Neuron (in vitro differentiated cells): ENCODE measurements around the gene REEP3.
A peak's percentile ranks its signal among the peaks of the same experiment; 100 is the strongest.
"Not testable (repeated sequence)": the region's sequence is repeated elsewhere in the genome, so short reads cannot be mapped to it uniquely, and the experiment has no call there.

Experiments used
- H2AFZ ChIP-seq: one replicate; pipeline ENCODE4 v1.6.1; 2013; ENCODE audit warnings: low read depth, mild to moderate bottlenecking, inconsistent platforms, low read length, moderate library complexity
- H3K27me3 ChIP-seq: one replicate; pipeline ENCODE4 v1.6.1; 2013; ENCODE audit warnings: low read length; ENCODE audit not compliant: insufficient read depth
- H3K36me3 ChIP-seq: one replicate; pipeline ENCODE4 v1.6.1; 2013; ENCODE audit warnings: low read length; ENCODE audit not compliant: insufficient read depth
- H3K4me1 ChIP-seq: one replicate; pipeline ENCODE4 v1.6.1; 2013; ENCODE audit warnings: low read length; ENCODE audit not compliant: insufficient read depth
- H3K4me3 ChIP-seq: 2 replicates; pipeline ENCODE4 v1.5.1; 2013; ENCODE audit warnings: mild to moderate bottlenecking, low read length, moderate library complexity
- H3K9me3 ChIP-seq: one replicate; pipeline ENCODE4 v1.6.1; 2013; ENCODE audit warnings: low read length

Gene REEP3, protein sequence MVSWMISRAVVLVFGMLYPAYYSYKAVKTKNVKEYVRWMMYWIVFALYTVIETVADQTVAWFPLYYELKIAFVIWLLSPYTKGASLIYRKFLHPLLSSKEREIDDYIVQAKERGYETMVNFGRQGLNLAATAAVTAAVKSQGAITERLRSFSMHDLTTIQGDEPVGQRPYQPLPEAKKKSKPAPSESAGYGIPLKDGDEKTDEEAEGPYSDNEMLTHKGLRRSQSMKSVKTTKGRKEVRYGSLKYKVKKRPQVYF

DNA sequence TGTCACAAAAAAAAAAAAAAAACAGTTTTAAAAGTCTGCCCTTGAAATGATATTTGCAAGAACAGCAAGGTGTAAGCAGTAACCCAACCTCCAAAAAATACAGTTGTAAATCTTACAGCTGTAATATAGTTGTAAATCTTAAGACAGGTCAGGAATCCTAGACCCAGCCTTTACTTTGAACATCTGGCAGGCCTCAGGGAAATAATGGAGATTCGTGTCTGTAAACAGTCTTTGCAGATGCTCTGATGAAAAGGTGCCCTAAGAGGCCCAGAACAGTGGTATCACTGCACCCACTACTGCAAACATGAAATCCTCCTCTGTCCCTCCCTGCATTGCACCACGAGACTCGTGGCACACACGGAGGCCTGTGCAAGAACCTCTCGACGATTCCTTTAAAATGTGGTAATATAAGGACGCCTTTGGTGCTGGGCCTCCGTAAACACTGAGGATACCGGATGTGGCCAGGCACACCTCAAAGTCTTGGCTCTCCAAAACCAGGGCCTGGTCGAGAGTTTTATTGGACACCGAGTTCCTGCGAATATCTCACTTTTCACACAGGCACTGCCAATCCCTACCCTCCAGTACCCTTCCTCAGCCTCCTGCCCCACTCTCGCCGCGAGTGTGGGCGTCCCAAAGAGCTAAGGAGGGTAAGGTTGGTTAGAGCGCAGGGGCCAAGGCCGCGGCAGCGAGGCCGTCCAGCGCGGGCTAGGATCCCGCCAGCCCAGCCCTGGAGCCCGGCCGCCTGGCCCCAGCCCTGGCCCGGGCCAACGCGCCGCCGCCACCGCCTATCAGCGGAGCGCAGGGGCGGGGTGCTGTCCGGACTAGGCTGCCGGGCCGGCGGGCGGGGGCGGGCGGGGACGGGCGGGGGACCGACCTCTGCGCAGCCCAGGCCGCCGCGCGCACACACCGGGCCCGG, at the start of gene REEP3:
Gene REEP3 (plus strand): TSS at position 902 of the 916 bp plus-strand sequence. CDS start 145 bp downstream, outside the sequence.
- H3K4me3 ChIP-seq = peak within 1 kb of the TSS; percentile 89
- H2AFZ ChIP-seq = peak within 1 kb of the TSS; percentile 90
- H3K36me3 ChIP-seq = peaks cover 2% of the 10 kb centered on the region
- H3K4me1 ChIP-seq = peaks cover 7% of the 10 kb centered on the region
- H3K9me3 ChIP-seq = peaks cover 5% of the 10 kb centered on the region
- no peaks in the 10 kb centered on the region for H3K27me3 ChIP-seq

DNA sequence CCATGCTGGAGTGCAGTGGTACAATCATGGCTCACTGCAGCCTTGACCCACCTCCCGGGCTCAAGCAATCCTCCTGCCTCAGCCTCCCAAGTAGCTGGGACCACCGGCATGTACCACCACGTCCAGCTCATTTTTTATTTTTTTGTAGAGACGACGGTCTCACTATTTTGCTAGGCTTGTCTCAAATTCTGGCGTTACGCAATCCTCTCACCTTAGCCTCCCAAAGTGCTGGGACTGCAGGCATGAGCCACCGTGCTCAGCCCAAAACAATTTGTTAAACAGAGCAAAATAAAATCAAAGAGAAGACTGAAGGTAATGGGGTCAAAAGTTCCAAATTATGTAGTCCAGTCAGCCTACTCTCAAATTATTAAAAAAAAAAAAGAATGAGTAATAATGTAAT, 46.7 kb upstream of the REEP3 start:
- no peaks in the 10 kb centered on the region for H3K36me3 ChIP-seq
- H2AFZ ChIP-seq = no peak overlapping the region
- no peaks in the 10 kb centered on the region for H3K4me1 ChIP-seq
- no peaks in the 10 kb centered on the region for H3K27me3 ChIP-seq
- peaks cover 5% of the 10 kb centered on the region for H3K9me3 ChIP-seq
- H3K4me3 ChIP-seq = no peak overlapping the region

DNA sequence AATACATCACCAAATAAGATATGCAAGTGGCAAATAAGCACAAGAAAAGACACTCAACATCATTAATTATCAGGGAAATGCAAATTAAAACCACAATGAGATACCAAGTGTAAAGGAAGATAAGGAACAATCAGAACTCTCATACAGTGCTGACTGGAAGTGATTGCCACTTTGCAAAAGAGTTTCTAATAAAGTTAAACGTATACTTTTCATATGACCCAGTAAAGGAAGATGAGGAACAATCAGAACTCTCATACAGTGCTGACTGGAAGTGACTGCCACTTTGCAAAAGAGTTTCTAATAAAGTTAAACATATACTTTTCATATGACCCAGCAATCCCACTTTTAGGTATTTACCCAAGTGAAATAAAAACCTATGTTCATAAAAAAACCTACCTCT, 43.3 kb upstream of the REEP3 start:
- Histone ChIP-seq H3K9me3 (peaks cover 5% of the 10 kb centered on the region), H3K36me3 (no peaks in the 10 kb centered on the region), H3K27me3 (no peaks in the 10 kb centered on the region), H3K4me1 (no peaks in the 10 kb centered on the region), H2AFZ (no peak overlapping the region), H3K4me3 (no peak overlapping the region)

DNA sequence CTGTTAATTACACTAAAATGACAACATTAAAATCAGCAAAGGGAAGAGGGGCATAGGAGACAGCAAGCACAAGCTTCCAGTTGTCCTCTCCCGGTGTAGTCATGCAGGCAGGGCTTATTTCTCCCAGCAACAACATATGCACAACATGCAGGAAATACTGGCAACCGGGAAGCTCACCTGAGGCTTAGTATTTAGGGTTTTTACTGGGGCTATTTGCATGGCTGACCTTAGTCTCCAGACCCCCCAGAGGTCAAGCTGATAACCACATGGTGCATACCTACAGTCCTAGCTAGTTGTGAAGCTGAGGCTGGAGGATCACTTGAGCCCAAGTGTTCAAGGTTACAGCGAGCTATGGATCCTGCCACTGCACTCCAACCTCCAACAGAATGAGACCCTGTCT, 42.6 kb upstream of the REEP3 start:
- Histone ChIP-seq H3K4me1 (no peaks in the 10 kb centered on the region), H2AFZ (no peak overlapping the region), H3K36me3 (no peaks in the 10 kb centered on the region), H3K27me3 (no peaks in the 10 kb centered on the region), H3K4me3 (no peak overlapping the region), H3K9me3 (peaks cover 5% of the 10 kb centered on the region)

DNA sequence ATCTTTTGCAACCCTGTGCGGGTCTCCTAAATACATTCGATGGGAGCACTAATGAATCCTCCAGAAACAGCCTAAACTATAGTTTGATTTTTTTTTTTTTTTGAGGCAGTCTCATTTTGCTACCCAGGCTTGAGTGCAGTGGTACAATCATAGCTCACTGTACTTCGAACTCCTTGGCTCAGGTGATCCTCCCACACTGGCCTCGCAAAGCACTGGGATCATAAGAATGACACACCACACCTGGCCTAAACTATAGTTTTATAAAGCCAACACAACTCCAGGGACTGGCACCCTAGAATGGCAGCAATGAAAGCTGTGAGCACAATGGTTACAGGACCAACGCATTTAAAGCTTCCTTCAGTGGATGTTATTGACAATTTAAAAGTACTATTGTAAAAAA, 41.0 kb upstream of the REEP3 start:
- Histone ChIP-seq H3K4me1 (peaks cover 7% of the 10 kb centered on the region), H3K4me3 (no peak overlapping the region), H3K36me3 (no peaks in the 10 kb centered on the region), H3K27me3 (no peaks in the 10 kb centered on the region), H2AFZ (no peak overlapping the region), H3K9me3 (peaks cover 5% of the 10 kb centered on the region)

DNA sequence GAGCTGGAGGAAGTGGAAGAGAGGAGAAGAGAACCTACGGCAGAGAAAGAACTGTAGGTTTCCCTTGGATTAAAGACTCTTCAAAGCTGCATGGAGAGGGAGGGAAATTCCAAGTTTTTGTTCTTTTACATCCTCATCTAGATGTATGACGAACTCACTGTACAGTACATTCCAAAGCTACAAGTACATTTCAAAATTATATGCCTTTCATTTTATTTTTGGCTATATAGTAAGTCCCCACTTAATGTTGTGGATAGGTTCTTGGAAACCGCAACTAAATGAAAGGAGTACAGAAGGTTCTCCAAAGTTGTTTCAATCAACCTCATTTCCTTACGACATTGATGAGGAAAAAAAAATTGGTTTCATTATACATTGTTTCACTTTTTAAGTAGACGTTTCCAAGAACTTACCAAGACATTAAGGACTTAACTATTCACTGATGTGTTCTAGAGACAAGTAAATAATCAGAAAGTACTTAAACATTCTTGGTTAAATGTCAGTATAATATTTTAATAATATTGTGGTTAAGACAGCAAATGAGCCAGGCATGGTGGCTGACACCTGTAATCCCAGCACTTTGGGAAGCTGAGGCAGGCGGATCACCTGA, 39.3 kb upstream of the REEP3 start:
- H3K4me3 ChIP-seq = no peak overlapping the region
- no peaks in the 10 kb centered on the region for H3K27me3 ChIP-seq
- no peak overlapping the region for H2AFZ ChIP-seq
- no peaks in the 10 kb centered on the region for H3K9me3 ChIP-seq
- no peaks in the 10 kb centered on the region for H3K36me3 ChIP-seq
- peaks cover 12% of the 10 kb centered on the region for H3K4me1 ChIP-seq

DNA sequence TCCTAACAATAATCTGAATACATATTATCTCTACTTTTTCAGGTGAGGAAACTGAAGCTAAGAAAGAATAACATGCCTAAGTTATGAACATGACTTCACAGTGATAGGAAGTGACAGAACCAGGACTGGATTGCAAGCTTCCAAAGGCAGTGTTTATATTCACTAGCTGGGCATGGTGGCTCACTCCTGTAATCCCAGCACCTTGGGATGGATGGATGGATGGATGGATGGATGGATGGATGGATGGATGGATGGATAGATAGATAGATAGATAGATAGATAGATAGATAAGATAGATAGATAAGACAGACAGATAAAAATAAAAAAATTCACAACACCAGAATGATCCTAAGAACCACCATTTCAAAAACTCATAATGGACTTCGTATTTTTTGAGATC, 37.2 kb upstream of the REEP3 start:
- Histone ChIP-seq H3K4me3 (no peak overlapping the region), H3K27me3 (no peaks in the 10 kb centered on the region)

DNA sequence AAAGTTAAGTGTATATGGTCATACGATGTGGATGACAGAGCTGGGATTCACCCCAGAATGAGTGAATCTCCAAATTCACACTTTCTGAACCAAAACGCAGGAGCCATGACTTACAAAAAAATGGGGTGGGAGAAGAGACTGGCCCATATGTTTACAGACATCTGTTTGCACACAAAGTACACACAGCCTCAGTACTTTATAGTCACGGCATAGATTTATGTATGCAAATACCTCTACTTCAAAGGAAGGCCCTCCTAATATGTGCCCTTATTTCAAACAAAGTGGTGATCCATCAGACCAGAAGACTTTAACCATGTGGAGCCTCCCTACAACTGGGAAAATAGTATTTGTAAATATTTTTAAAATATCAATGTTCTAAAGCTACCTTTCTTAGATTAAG, 33.2 kb upstream of the REEP3 start:
- no peak overlapping the region for H2AFZ ChIP-seq
- no peak overlapping the region for H3K4me3 ChIP-seq
- no peaks in the 10 kb centered on the region for H3K27me3 ChIP-seq
- H3K36me3 ChIP-seq = no peaks in the 10 kb centered on the region
- H3K9me3 ChIP-seq = peaks cover 9% of the 10 kb centered on the region
- H3K4me1 ChIP-seq = peaks cover 12% of the 10 kb centered on the region

More for the DNA sequence above, 37.2 kb upstream of the REEP3 start:
- Histone ChIP-seq H3K36me3 (no peaks in the 10 kb centered on the region), H2AFZ (no peak overlapping the region), H3K4me1 (peaks cover 12% of the 10 kb centered on the region), H3K9me3 (no peaks in the 10 kb centered on the region)

DNA sequence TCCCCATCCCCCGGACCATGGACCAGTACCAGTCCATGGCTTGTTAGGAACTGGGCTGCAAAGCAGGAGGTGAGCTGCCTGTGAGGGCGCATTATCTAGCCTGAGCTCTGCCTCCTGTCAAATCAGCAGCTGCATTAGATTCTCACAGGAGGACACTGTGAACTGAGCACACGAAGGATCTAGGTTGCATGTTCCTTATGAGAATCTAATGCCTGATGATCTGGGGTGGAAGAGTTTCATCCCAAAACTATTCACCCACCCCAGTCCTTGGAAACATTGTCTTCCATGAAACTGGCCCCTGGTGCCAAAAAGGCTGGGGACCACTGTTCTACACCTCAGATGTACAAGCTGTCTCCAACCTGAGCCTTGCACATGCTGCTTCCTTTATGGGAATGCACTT, 31.4 kb upstream of the REEP3 start:
- no peaks in the 10 kb centered on the region for H3K36me3 ChIP-seq
- H3K27me3 ChIP-seq = no peaks in the 10 kb centered on the region
- H3K4me1 ChIP-seq = peaks cover 8% of the 10 kb centered on the region
- H3K9me3 ChIP-seq = peaks cover 9% of the 10 kb centered on the region
- H2AFZ ChIP-seq = no peak overlapping the region
- no peak overlapping the region for H3K4me3 ChIP-seq

DNA sequence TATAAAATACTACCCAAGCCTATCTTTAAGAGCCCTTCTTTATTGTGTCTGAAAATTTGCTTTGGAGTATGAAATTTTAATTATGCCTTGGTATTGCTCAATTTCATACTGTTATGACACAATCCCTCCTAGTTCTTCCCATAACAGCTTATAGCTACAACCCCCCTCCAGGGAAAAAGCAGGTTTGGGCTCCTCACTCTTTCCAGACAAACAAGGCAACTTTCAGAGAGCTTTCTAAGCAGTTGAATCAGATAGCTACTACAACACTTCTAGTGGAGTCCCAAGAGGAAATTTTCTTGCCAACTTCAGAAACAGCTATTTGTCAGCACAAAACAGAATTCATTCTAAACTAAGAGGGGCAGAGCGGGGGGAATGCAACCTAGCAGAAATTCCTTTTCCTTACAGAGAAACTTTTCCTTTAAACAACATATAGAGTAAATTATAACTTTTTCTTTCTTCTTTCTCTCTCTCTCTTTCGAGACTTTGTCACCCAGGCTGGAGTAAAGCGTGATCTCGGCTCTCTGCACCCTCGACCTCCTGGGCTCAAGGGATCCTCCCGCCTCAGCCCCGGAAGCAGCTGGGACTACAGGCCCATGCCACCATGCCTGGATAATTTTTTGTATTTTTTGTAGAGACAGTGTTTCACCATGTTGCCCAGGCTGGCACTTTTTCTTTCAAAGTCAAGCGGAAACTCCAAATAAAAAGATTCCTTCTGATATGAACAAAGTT, 29.4 kb upstream of the REEP3 start:
- no peak overlapping the region for H3K4me3 ChIP-seq
- no peaks in the 10 kb centered on the region for H3K27me3 ChIP-seq
- peaks cover 9% of the 10 kb centered on the region for H3K9me3 ChIP-seq
- H3K36me3 ChIP-seq = peaks cover 1% of the 10 kb centered on the region
- no peak overlapping the region for H2AFZ ChIP-seq
- no peaks in the 10 kb centered on the region for H3K4me1 ChIP-seq

DNA sequence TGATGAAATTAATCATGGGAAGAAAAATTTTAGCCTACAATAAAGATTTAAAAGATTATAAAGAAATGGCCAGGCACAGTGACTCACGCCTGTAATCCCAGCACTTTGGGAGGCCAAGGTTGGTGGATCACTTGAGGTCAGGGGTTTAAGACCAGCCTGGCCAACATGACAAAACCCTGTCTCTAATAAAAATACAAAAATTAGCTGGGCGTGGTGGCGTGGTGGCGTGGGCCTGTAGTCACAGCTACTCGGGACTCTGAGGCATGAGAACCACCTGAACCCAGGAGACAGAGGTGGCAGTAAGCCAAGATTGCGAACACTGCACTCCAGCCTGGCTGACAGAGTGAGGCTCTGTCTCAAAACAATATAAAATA, 28.9 kb upstream of the REEP3 start:
- not testable (repeated sequence) for H3K27me3 ChIP-seq, H3K4me1 ChIP-seq, H3K9me3 ChIP-seq, H3K36me3 ChIP-seq, H2AFZ ChIP-seq, H3K4me3 ChIP-seq

DNA sequence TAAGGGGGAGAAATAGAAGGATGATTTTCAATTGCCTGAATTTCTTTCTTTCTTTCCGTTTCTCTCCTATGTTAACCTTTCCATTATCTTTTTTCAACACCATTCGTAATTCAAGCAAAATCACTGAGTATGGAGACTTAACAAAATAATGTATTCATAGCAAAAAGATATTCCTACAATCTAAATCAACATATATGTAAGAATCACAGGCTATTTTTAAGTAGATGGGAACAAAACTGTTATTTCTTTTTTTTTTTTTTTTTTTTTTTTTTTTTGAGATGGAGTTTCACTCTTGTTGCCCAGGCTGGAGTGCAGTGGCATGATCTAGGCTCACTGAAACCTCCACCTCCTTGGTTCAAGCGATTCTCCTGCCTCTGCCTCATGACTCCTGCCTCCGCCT, 28.2 kb upstream of the REEP3 start:
- no peaks in the 10 kb centered on the region for H3K4me1 ChIP-seq
- peaks cover 9% of the 10 kb centered on the region for H3K9me3 ChIP-seq
- no peaks in the 10 kb centered on the region for H3K27me3 ChIP-seq
- no peak overlapping the region for H3K4me3 ChIP-seq
- peaks cover 5% of the 10 kb centered on the region for H3K36me3 ChIP-seq
- no peak overlapping the region for H2AFZ ChIP-seq

DNA sequence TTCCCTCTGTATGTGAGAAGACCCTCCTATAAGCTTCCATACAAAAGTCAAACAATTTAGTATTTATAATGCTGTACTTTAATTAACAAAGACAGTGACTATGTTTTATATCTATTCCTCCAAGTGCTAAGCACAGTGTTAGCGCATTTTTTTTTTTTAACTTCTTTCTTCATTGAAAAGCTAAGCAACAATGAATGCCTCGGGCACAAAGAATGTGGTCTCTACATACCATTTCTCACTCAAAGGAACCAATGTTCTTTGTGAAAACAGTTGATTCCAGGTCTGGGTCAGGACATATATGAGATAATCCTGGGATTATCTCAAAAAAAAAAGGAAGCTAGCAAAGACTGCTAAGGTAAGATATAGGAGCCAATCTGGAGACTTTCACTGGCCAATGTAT, 26.2 kb upstream of the REEP3 start:
- Histone ChIP-seq H3K4me1 (no peaks in the 10 kb centered on the region), H2AFZ (no peak overlapping the region), H3K27me3 (no peaks in the 10 kb centered on the region), H3K4me3 (no peak overlapping the region), H3K36me3 (peaks cover 5% of the 10 kb centered on the region), H3K9me3 (peaks cover 5% of the 10 kb centered on the region)
